PC-3 (cell line): Measurements from ENCODE around the gene MACROD2.

Source experiments
- EZH2 ChIP-seq: fragments of 300-600 bp; sonication (generic); IDR thresholded peaks from one replicate; pipeline ENCODE4 v1.6.1; 2017; ENCODE audit warnings: antibody characterized with exemption, mild to moderate bottlenecking, low read length; ENCODE audit not compliant: unreplicated experiment
- EZH2phosphoT487 ChIP-seq: fragments of 300-600 bp; sonication (generic); IDR thresholded peaks from 2 replicates; pipeline ENCODE4 v1.6.1; 2018; ENCODE audit warnings: mild to moderate bottlenecking, antibody characterized with exemption, low read length, borderline replicate concordance
- TF ChIP-seq, protein P1 (sequence below): fragments of 300-600 bp; sonication (generic); conservative IDR thresholded peaks from 2 replicates; pipeline ENCODE4 v1.5.1; 2017; ENCODE audit warnings: antibody characterized with exemption, low read depth, mild to moderate bottlenecking, low read length

DNA sequence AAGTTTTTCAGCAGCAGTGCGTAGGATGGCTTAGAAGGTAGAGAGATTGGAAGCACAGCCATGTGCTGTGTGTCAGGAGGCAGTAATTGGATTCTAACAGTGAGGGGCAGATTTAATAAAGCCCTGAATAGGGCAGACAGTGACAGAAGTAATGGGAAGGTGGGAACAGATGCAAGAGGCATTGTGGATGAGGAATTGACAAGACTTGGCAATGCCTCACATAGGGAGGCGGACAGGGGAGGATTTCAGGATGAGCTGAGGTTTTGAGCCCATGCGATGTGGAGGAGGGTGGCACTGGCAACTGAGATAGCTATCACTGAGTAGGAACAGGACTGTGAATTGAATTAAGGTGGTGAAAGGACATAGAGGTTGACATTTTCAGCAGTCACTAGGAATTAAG lies 604.3 kb downstream of the MACROD2 start:
- TF ChIP-seq, protein P1, sequence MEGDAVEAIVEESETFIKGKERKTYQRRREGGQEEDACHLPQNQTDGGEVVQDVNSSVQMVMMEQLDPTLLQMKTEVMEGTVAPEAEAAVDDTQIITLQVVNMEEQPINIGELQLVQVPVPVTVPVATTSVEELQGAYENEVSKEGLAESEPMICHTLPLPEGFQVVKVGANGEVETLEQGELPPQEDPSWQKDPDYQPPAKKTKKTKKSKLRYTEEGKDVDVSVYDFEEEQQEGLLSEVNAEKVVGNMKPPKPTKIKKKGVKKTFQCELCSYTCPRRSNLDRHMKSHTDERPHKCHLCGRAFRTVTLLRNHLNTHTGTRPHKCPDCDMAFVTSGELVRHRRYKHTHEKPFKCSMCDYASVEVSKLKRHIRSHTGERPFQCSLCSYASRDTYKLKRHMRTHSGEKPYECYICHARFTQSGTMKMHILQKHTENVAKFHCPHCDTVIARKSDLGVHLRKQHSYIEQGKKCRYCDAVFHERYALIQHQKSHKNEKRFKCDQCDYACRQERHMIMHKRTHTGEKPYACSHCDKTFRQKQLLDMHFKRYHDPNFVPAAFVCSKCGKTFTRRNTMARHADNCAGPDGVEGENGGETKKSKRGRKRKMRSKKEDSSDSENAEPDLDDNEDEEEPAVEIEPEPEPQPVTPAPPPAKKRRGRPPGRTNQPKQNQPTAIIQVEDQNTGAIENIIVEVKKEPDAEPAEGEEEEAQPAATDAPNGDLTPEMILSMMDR: no peak
- TF ChIP-seq EZH2phosphoT487 (no peak), EZH2 (no peak)
